Measurements from ENCODE around the gene KIF7. TPM values are rescaled to one million over a fixed set of nuclear protein-coding genes. Genes with fewer than 3 reads are reported as not detected.
"Not testable (repeated sequence)": the region's sequence is repeated elsewhere in the genome, so short reads cannot be mapped to it uniquely, and the experiment has no call there.

KIF7 gene
- total RNA-seq, 2 donors from 2014 or later, result 0.05 to 0.10 TPM

DNA sequence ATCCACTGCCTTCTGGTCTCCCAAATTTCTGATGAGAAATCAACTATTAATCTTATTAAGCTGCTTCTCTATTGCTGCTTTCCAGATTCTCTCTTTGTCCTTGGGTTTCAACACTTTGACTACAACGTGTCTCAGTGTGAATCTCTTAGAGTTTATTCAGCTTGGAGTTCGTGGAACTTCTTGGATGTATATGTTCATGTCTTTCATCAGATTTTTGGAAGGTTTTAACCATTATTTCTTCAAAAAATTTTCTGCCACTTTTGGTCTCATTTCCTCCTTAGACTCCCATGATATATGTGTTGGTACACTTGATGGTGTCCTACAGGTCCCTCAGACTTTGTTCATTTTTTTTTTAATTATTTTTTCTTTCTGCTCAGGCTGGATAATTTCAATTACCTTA, 44.0 kb downstream of the KIF7 start:
- H3K36me3 Mint-ChIP-seq (ENCODE audit: low read depth), result peaks cover 7% of the 10 kb centered on the region
- DNase-seq (no peak), ATAC-seq (no peak)
- H3K4me1 Mint-ChIP-seq, result no peaks in the 10 kb centered on the region
- no peaks in the 10 kb centered on the region for H3K27me3 Mint-ChIP-seq
- H3K9me3 ChIP-seq (ENCODE audit: control insufficient read depth, low read length, poor library complexity, severe bottlenecking), result no peaks in the 10 kb centered on the region
- H3K27ac Mint-ChIP-seq, result no peak overlapping the region
- H3K4me3 Mint-ChIP-seq, result no peak overlapping the region

DNA sequence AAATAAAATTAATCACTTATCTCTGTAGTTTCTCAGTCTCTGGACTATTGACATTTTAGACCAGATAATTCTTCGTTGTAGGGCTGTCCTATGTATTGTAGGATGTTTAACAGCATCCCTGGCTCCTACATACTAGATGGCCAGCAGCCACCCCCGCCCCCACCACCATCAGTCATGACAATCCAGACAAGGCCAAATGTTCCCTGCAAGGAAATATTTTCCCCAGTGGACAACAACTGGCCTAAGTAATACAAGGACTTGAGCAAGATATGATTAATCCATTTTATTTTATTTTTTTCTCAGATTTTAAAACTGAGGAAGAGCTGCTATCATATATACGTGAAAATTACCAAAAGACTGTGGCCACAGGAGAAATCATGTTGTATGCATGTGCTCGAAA, 56.2 kb downstream of the KIF7 start:
- DNase-seq (no peak), ATAC-seq (no peak)
- Mint-ChIP-seq H3K27ac (no peak overlapping the region), H3K36me3 (ENCODE audit: low read depth) (no peaks in the 10 kb centered on the region), H3K27me3 (no peaks in the 10 kb centered on the region), H3K4me1 (no peaks in the 10 kb centered on the region), H3K4me3 (no peak overlapping the region)
- no peaks in the 10 kb centered on the region for H3K9me3 ChIP-seq (ENCODE audit: control insufficient read depth, low read length, poor library complexity, severe bottlenecking)

DNA sequence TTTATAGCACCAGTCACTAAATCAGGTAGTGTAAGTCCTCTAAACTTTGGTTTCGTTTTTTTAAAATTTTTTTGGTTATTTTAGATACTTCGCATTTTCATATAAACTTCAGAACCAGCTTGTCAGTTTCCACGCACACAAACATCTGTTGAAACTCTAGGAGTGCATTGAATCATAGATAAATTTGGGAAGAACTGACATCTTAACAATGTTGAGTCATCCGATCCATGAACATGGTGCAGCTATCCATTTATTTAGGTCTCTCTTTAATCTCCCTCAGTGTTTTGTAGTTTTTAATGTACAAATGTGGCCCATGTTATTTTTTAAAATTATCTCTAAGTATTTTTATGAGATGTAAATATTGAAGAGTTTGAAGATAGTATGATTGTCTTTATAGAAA, 62.2 kb downstream of the KIF7 start:
- DNase-seq (no peak), ATAC-seq (no peak)
- H3K9me3 ChIP-seq (ENCODE audit: control insufficient read depth, low read length, poor library complexity, severe bottlenecking), result no peaks in the 10 kb centered on the region
- Mint-ChIP-seq H3K4me1 (no peaks in the 10 kb centered on the region), H3K27me3 (no peaks in the 10 kb centered on the region), H3K27ac (no peak overlapping the region), H3K36me3 (ENCODE audit: low read depth) (no peaks in the 10 kb centered on the region), H3K4me3 (no peak overlapping the region)

DNA sequence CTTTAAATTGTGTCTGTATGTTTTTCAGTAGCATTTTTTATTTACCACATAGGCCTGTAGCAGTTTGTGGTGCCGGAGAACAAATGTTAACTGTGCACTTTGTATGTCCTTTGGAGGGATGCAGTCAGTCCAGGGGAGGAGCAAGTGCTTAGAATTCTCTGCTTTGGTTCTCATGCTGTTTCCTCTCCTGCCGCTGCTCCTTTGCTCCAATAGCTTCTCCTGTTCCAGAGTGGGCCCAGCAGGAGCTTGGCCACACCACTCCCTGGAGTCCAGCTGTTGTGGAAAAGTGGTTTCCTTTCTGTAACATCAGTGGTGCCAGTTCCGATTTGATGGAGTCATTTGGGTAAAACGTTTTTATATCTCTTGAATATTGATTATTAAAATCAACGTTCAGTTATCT, 63.4 kb downstream of the KIF7 start:
- no peaks in the 10 kb centered on the region for H3K4me1 Mint-ChIP-seq
- no peaks in the 10 kb centered on the region for H3K27me3 Mint-ChIP-seq
- H3K36me3 Mint-ChIP-seq (ENCODE audit: low read depth), result no peaks in the 10 kb centered on the region
- H3K9me3 ChIP-seq (ENCODE audit: control insufficient read depth, low read length, poor library complexity, severe bottlenecking), result no peaks in the 10 kb centered on the region
- no peak for DNase-seq
- no peak overlapping the region for H3K4me3 Mint-ChIP-seq
- H3K27ac Mint-ChIP-seq, result no peak overlapping the region
- no peak for ATAC-seq

DNA sequence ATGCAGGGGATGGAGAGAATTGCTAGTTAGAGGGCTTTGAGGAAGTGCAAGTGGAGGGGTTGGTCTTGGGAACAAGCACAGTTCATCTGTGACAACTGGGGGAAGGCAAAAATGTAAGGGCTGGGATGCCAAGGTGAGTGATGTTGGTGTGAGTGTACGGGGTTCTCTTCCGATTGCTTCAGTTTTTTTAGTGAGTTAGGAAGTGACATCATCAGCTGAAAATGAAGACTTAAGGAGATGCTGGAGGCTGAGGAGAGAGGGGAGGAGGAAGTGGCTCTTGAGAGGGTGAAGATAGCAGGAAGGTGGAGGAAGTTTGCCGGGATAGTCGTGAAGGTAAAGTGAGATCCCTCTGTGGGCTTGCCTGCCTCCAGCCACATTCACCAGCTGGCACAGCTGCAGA, 67.3 kb downstream of the KIF7 start:
- Mint-ChIP-seq H3K4me3 (no peak overlapping the region), H3K36me3 (ENCODE audit: low read depth) (no peaks in the 10 kb centered on the region), H3K27me3 (no peaks in the 10 kb centered on the region), H3K27ac (no peak overlapping the region), H3K4me1 (no peaks in the 10 kb centered on the region)
- H3K9me3 ChIP-seq (ENCODE audit: control insufficient read depth, low read length, poor library complexity, severe bottlenecking), result no peaks in the 10 kb centered on the region
- DNase-seq (no peak), ATAC-seq (no peak)

DNA sequence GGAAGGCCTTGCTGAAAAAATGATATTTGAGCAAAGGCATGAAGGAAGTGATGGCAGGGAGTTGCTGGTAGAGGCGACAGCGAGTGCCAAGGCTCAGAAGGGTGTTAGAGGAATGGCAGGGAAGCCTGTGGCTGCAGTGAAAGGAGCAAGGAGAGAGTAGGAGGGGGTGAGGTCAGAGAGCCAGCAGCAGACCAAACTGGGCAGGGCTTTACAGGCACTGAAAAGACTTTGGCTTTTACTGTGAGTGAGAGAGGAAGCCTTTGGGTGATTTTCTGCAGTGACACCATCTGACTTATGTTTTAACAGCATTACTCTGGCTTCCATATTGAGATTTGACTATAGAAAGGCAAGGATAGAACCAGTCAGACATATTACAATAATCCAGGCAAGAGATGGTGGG, 68.6 kb downstream of the KIF7 start:
- Mint-ChIP-seq H3K4me3 (no peak overlapping the region), H3K27ac (no peak overlapping the region), H3K4me1 (no peaks in the 10 kb centered on the region), H3K36me3 (ENCODE audit: low read depth) (no peaks in the 10 kb centered on the region), H3K27me3 (no peaks in the 10 kb centered on the region)
- DNase-seq, result no peak
- H3K9me3 ChIP-seq (ENCODE audit: control insufficient read depth, low read length, poor library complexity, severe bottlenecking), result no peaks in the 10 kb centered on the region
- ATAC-seq, result no peak

DNA sequence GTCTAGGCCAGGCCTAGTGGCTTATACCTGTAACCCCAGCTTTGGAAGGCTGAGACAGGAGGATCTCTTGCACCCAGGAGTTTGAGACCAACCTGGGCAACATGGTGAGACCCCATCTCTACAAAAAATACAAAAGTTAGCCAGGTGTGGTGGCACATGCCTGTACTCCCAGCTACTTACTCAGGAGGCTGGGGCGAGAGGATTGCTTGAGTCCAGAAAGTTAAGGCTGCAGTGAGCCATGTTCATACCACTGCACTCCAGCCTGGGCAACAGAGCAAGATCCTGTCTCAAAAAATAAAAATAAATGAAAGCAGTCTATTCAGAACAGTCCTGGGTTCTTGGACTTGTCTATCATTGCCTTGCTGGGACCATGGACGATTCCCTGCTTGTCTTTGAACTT, 74.5 kb downstream of the KIF7 start:
- H3K36me3 Mint-ChIP-seq (ENCODE audit: low read depth); H3K9me3 ChIP-seq (ENCODE audit: control insufficient read depth, low read length, poor library complexity, severe bottlenecking); H3K4me3 Mint-ChIP-seq; DNase-seq; H3K27me3 Mint-ChIP-seq; ATAC-seq: not testable (repeated sequence)
- H3K27ac Mint-ChIP-seq, result peak overlapping the region; percentile 29
- H3K4me1 Mint-ChIP-seq, result peaks cover 12% of the 10 kb centered on the region

DNA sequence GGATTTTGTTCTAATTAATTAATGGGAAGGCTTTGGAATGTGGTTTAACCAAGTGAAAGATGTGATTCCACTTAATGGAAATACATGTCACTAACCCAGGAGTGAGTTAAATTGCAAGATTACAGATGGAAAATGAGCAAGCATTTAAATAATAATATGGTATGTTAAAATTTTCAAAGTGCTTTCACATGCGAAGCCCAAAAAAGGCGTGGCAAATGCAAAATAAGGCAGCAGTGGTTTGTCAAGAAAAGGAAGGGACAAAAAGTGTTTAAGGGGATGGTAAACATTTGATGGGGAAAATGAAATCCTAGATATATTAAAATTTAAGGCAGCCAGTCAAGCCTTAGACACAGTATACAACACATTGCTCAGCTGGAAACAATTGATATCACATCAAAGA, 77.1 kb downstream of the KIF7 start:
- no peak overlapping the region for H3K27ac Mint-ChIP-seq
- no peaks in the 10 kb centered on the region for H3K36me3 Mint-ChIP-seq (ENCODE audit: low read depth)
- H3K9me3 ChIP-seq (ENCODE audit: control insufficient read depth, low read length, poor library complexity, severe bottlenecking), result no peaks in the 10 kb centered on the region
- H3K4me1 Mint-ChIP-seq, result peaks cover 15% of the 10 kb centered on the region
- no peaks in the 10 kb centered on the region for H3K27me3 Mint-ChIP-seq
- no peak overlapping the region for H3K4me3 Mint-ChIP-seq
- ATAC-seq (no peak), DNase-seq (no peak)

Other genes with a start within 250 kb of the KIF7 start
- not detected for gene RHCG, start 158.9 kb downstream of the KIF7 start, total RNA-seq
- under 1 TPM; 0.21 to 0.22 TPM for gene TICRR, start 80.0 kb downstream of the KIF7 start, total RNA-seq
- gene PLIN1, start 23.9 kb upstream of the KIF7 start, total RNA-seq, result under 1 TPM; 0.10 to 0.12 TPM
- gene PEX11A, start 35.3 kb upstream of the KIF7 start, total RNA-seq, result under 1 TPM; 0.16 to 0.37 TPM
- gene WDR93, start 35.3 kb upstream of the KIF7 start, total RNA-seq, result under 1 TPM in 1 of 2 donors, not detected in 1; 0.18 TPM
- gene MESP1, start 95.8 kb upstream of the KIF7 start, total RNA-seq, result not detected
- gene MESP2, start 120.9 kb upstream of the KIF7 start, total RNA-seq, result not detected
- gene ANPEP, start 159.4 kb upstream of the KIF7 start, total RNA-seq, result 1 to 10 TPM; 3.4 to 8.9 TPM
- 10 to 100 TPM; 28.0 to 29.1 TPM for gene AP3S2, start 238.5 kb upstream of the KIF7 start, total RNA-seq